Measurements from ENCODE around the gene SORL1.
A peak's percentile ranks its signal among the peaks of the same experiment; 100 is the strongest.

The SORL1 gene

GRCh38 chr11:121591405-121592033, 139.4 kb downstream of the SORL1 start:
- DNase-seq, result peak; percentile 61

GRCh38 chr11:121592708-121593107, 140.6 kb downstream of the SORL1 start:
- DNase-seq, result no peak

- no peak for DNase-seq
These were observed 143.6 kb downstream of the SORL1 start for GRCh38 chr11:121595717-121596161.

GRCh38 chr11:121596195-121597155, 144.4 kb downstream of the SORL1 start:
- no peak for DNase-seq

- no peak for DNase-seq
These were observed 151.2 kb downstream of the SORL1 start for GRCh38 chr11:121603316-121603715.

- DNase-seq, result no peak
These were observed 152.0 kb downstream of the SORL1 start for GRCh38 chr11:121604152-121604551.

GRCh38 chr11:121606354-121606753, 154.2 kb downstream of the SORL1 start:
- no peak for DNase-seq

GRCh38 chr11:121607341-121607740, 155.2 kb downstream of the SORL1 start:
- DNase-seq, result no peak

- no peak for DNase-seq
These were observed 156.5 kb downstream of the SORL1 start for GRCh38 chr11:121608545-121609098.

GRCh38 chr11:121610706-121611105, 158.6 kb downstream of the SORL1 start:
- no peak for DNase-seq

GRCh38 chr11:121611242-121611641, 159.1 kb downstream of the SORL1 start:
- no peak for DNase-seq

- DNase-seq, result no peak
These were observed 161.6 kb downstream of the SORL1 start for GRCh38 chr11:121613724-121614123.

GRCh38 chr11:121614636-121615240, 162.6 kb downstream of the SORL1 start:
- no peak for DNase-seq

GRCh38 chr11:121615501-121615900, 163.4 kb downstream of the SORL1 start:
- DNase-seq, result no peak

- no peak for DNase-seq
These were observed 166.4 kb downstream of the SORL1 start for GRCh38 chr11:121618516-121618915.

GRCh38 chr11:121625777-121626506, 173.8 kb downstream of the SORL1 start:
- DNase-seq, result no peak

- DNase-seq, result no peak
These were observed 174.4 kb downstream of the SORL1 start for GRCh38 chr11:121626507-121626875.

GRCh38 chr11:121626980-121627379, 174.9 kb downstream of the SORL1 start:
- no peak for DNase-seq

GRCh38 chr11:121630041-121630440, 177.9 kb downstream of the SORL1 start:
- DNase-seq, result no peak

GRCh38 chr11:121631456-121631855, 179.3 kb downstream of the SORL1 start:
- DNase-seq, result no peak

GRCh38 chr11:121634273-121634672, 182.2 kb downstream of the SORL1 start:
- no peak for DNase-seq

GRCh38 chr11:121634889-121635288, 182.8 kb downstream of the SORL1 start:
- DNase-seq, result no peak

Measured in activated CD4-positive, CD25-positive, alpha-beta regulatory T cell treated with anti-CD3 and anti-CD28 coated beads, Interleukin-2, amount 50 U/mL, for 72 hours (primary cell).